HEK293 (cell line): ENCODE data around the gene MOB3C.

Source experiments
- CTCF ChIA-PET: fragments of 350-600 bp; formaldehyde crosslinking; extraction: SDS; loops from one replicate; lab custom pipeline; 2021; ENCODE audit warnings: antibody characterized with exemption; lab: Yijun Ruan, JAX
- POLR2A ChIA-PET: fragments of 300-600 bp; formaldehyde crosslinking; extraction: SDS; loops from one replicate; lab custom pipeline; 2020; ENCODE audit warnings: antibody characterized with exemption, inconsistent platforms; lab: Yijun Ruan, JAX
- H3K27ac ChIP-seq: fragments of 200-500 bp; sonication (Bioruptor generic); 2 replicates; pipeline ENCODE4 v1.5.1; 2014; ENCODE audit warnings: low read depth, low read length, control low read depth, inconsistent platforms; ENCODE audit errors: extremely low read depth
- H3K36me3 ChIP-seq, 2 experiments: fragments of 200-500 bp in 1 of 2; sonication (Bioruptor generic) in 1 of 2; 1 replicate in 1 of 2; 2 replicates in 1 of 2; pipeline ENCODE4 v1.5.1; 2014 to 2017; ENCODE audit warnings: inconsistent platforms in 2 of 2, low read length in 2 of 2; ENCODE audit not compliant: control insufficient read depth in 2 of 2, insufficient read depth in 1 of 2
- H3K4me1 ChIP-seq: fragments of 200-500 bp; sonication (Bioruptor generic); 2 replicates; pipeline ENCODE4 v1.5.1; 2014; ENCODE audit warnings: mild to moderate bottlenecking, low read length, inconsistent platforms; ENCODE audit not compliant: control insufficient read depth, insufficient read depth
- H3K4me3 ChIP-seq: 2 replicates; pipeline ENCODE4 v1.5.1; 2011; ENCODE audit warnings: low read depth, mild to moderate bottlenecking, control low read depth, low read length, moderate library complexity
- H3K9me3 ChIP-seq: fragments of 200-500 bp; sonication (Bioruptor generic); 2 replicates; pipeline ENCODE4 v1.5.1; 2014; ENCODE audit warnings: low read depth, low read length, inconsistent platforms; ENCODE audit not compliant: control insufficient read depth, insufficient read depth
- KLF8 ChIP-seq: fragments of 450-650 bp; formaldehyde crosslinking; IDR thresholded peaks from 2 replicates; pipeline ENCODE4 v1.5.1; 2016; ENCODE audit warnings: missing biosample characterization, missing genetic modification characterization
- PRDM2 ChIP-seq: fragments of 450-650 bp; formaldehyde crosslinking; IDR thresholded peaks from 2 replicates; pipeline ENCODE4 v1.5.1; 2016; ENCODE audit warnings: missing biosample characterization, missing genetic modification characterization, borderline replicate concordance
- REST ChIP-seq: fragments of 450-650 bp; formaldehyde crosslinking; IDR thresholded peaks from 2 replicates; pipeline ENCODE4 v1.5.1; 2016; ENCODE audit warnings: missing biosample characterization, missing genetic modification characterization
- YY2 ChIP-seq: fragments of 450-650 bp; formaldehyde crosslinking; IDR thresholded peaks from 2 replicates; pipeline ENCODE4 v1.5.1; 2016; ENCODE audit warnings: missing biosample characterization, missing genetic modification characterization
- ZBTB20 ChIP-seq: fragments of 450-650 bp; formaldehyde crosslinking; IDR thresholded peaks from 2 replicates; pipeline ENCODE4 v1.5.1; 2016; ENCODE audit warnings: missing biosample characterization, missing genetic modification characterization
- ZNF132 ChIP-seq: fragments of 450-650 bp; formaldehyde crosslinking; IDR thresholded peaks from 2 replicates; pipeline ENCODE4 v1.5.1; 2017; ENCODE audit warnings: missing biosample characterization, missing genetic modification characterization, borderline replicate concordance
- ZNF133 ChIP-seq: fragments of 450-650 bp; formaldehyde crosslinking; IDR thresholded peaks from 2 replicates; pipeline ENCODE4 v1.5.1; 2016; ENCODE audit warnings: missing biosample characterization, missing genetic modification characterization
- ZNF146 ChIP-seq: fragments of 450-650 bp; formaldehyde crosslinking; IDR thresholded peaks from 2 replicates; pipeline ENCODE4 v1.5.1; 2016; ENCODE audit warnings: missing biosample characterization, missing genetic modification characterization
- ZNF221 ChIP-seq: fragments of 450-650 bp; formaldehyde crosslinking; IDR thresholded peaks from 2 replicates; pipeline ENCODE4 v1.5.1; 2017; ENCODE audit warnings: missing biosample characterization, missing genetic modification characterization, borderline replicate concordance
- ZNF280C ChIP-seq: fragments of 450-650 bp; formaldehyde crosslinking; IDR thresholded peaks from 2 replicates; pipeline ENCODE4 v1.5.1; 2016; ENCODE audit warnings: missing biosample characterization, missing genetic modification characterization
- ZNF302 ChIP-seq: fragments of 450-650 bp; formaldehyde crosslinking; IDR thresholded peaks from 2 replicates; pipeline ENCODE4 v1.5.1; 2016; ENCODE audit warnings: missing biosample characterization, missing genetic modification characterization, low read depth
- ZNF549 ChIP-seq: fragments of 450-650 bp; IDR thresholded peaks from 2 replicates; pipeline ENCODE4 v1.5.1; 2018; ENCODE audit warnings: missing biosample characterization, missing genetic modification characterization, mild to moderate bottlenecking, inconsistent platforms, moderate library complexity
- ZNF580 ChIP-seq: fragments of 450-650 bp; formaldehyde crosslinking; IDR thresholded peaks from 2 replicates; pipeline ENCODE4 v1.5.1; 2016; ENCODE audit warnings: missing biosample characterization, missing genetic modification characterization
- ZNF707 ChIP-seq: fragments of 450-650 bp; formaldehyde crosslinking; IDR thresholded peaks from 2 replicates; pipeline ENCODE4 v1.5.1; 2016; ENCODE audit warnings: missing biosample characterization, missing genetic modification characterization
- ZSCAN4 ChIP-seq: fragments of 450-650 bp; formaldehyde crosslinking; IDR thresholded peaks from 2 replicates; pipeline ENCODE4 v1.5.1; 2017; ENCODE audit warnings: missing biosample characterization, missing genetic modification characterization

Gene MOB3C

GRCh38 chr1:46568461-46568891, 48.1 kb downstream of the MOB3C start:
- H3K36me3 ChIP-seq: peaks cover 0 to 54% of the 10 kb centered on the region in 2 experiments; a peak in 2 of 3 replicates
- ChIA-PET POLR2A (no interaction called here), CTCF (interaction anchor here (0.6 kb wide), 2 partner anchors 67 to 454 kb away, joined by 3 read pairs; no protein-coding TSS in a partner anchor)
- H3K27ac ChIP-seq: no peak overlapping the region
- H3K4me3 ChIP-seq: no peak overlapping the region
- H3K4me1 ChIP-seq: no peaks in the 10 kb centered on the region
- TF ChIP-seq ZNF707 (tag by site-specific recombination): no peak
- TF ChIP-seq ZBTB20 (tag by site-specific recombination): no peak
- no peak for TF ChIP-seq ZNF302 (tag by site-specific recombination)
- no peaks in the 10 kb centered on the region for H3K9me3 ChIP-seq

- TF ChIP-seq PRDM2 (tag by site-specific recombination) (no peak), YY2 (tag by site-specific recombination) (no peak), ZNF132 (tag by site-specific recombination) (no peak), ZNF146 (tag by site-specific recombination) (no peak), ZNF280C (tag by site-specific recombination) (no peak), ZNF580 (tag by site-specific recombination) (no peak), ZSCAN4 (tag by site-specific recombination) (no peak), ZNF221 (no peak), ZNF549 (no peak), REST (no peak), ZNF133 (tag by site-specific recombination) (no peak), KLF8 (tag by site-specific recombination) (no peak)
- ChIA-PET POLR2A (no interaction called here), CTCF (interaction anchor here (0.8 to 1.2 kb wide), 2 partner anchors 9 to 20 kb away, joined by 3 to 4 read pairs; no protein-coding TSS in a partner anchor)
- Histone ChIP-seq H3K4me1 (no peaks in the 10 kb centered on the region), H3K4me3 (no peak overlapping the region), H3K27ac (no peak overlapping the region), H3K9me3 (no peaks in the 10 kb centered on the region), H3K36me3 (peaks cover 0 to 86% of the 10 kb centered on the region in 2 experiments; a peak in 2 of 3 replicates)
Observed at GRCh38 chr1:46563341-46563740, 53.3 kb downstream of the MOB3C start.
